Dendritic cell treated with granulocyte-macrophage colony-stimulating factor and Interleukin-4, amounts not matched to agents 40 ng/mL and 50 ng/mL, for 4 days (primary cell): ENCODE results near the gene CD101.

Source experiments
- H3K27ac Mint-ChIP-seq: one replicate; pipeline ENCODE4 v1.8.0; 2022; ENCODE audit warnings: mild to moderate bottlenecking, mixed read lengths
- H3K27me3 Mint-ChIP-seq: one replicate; pipeline ENCODE4 v1.8.0; 2022; ENCODE audit warnings: mild to moderate bottlenecking, mixed read lengths
- H3K36me3 Mint-ChIP-seq: one replicate; pipeline ENCODE4 v1.8.0; 2022; ENCODE audit warnings: low read depth, mixed read lengths
- H3K4me1 Mint-ChIP-seq: one replicate; pipeline ENCODE4 v1.8.0; 2022; ENCODE audit warnings: low read depth, mixed read lengths
- H3K4me3 Mint-ChIP-seq: one replicate; pipeline ENCODE4 v1.8.0; 2022; ENCODE audit warnings: mild to moderate bottlenecking, moderate library complexity, mixed read lengths
- H3K9me3 Mint-ChIP-seq: one replicate; pipeline ENCODE4 v1.8.0; 2022; ENCODE audit warnings: mixed read lengths
- intact Hi-C: fragments of 100-400 bp; cut with micrococcal nuclease; formaldehyde crosslinking; loops from one replicate; pipeline ENCODE4 v1.15.0; 2022

Gene CD101

DNA sequence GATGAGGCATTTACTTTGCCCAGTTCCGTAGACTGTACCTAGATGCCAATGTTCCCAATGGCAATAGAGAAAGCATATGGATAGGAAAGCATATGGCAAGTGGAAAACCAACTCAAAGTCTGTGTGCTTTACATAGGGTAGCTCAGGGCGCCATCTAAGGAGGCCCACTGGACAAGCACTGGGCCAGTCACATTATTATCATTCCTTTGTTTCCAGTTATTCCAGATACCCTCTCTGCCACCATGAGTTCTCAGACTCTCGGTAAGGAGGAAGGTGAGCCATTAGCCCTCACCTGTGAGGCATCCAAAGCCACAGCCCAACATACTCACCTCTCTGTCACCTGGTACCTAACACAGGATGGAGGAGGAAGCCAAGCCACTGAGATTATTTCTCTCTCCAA, 9.8 kb downstream of the CD101 start:
- Mint-ChIP-seq H3K4me3 (no peak overlapping the region), H3K4me1 (peaks cover 24% of the 10 kb centered on the region), H3K27ac (no peak overlapping the region), H3K9me3 (no peaks in the 10 kb centered on the region), H3K27me3 (no peaks in the 10 kb centered on the region), H3K36me3 (no peaks in the 10 kb centered on the region)
- intact Hi-C loops: no loop called here

DNA sequence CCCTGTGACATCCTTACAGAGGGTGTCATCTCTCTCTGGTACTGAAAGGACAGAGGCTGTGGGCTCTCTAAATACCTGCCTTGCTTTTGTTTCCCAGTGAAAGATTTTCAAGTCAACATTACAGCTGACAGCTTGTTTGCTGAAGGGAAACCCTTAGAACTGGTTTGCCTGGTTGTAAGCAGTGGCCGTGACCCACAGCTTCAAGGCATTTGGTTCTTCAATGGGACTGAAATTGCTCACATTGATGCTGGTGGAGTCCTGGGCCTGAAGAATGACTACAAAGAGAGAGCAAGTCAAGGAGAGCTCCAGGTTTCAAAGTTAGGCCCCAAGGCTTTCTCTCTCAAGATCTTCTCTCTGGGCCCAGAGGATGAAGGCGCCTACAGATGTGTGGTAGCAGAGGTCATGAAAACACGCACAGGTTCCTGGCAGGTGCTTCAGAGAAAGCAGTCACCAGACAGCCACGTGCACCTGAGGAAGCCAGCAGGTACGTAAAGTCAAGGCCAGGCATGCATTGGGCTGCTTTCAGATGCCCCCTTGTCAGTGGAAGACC, 11.8 kb downstream of the CD101 start:
- Mint-ChIP-seq H3K27ac (no peak overlapping the region), H3K4me1 (peaks cover 28% of the 10 kb centered on the region), H3K9me3 (no peaks in the 10 kb centered on the region), H3K36me3 (no peaks in the 10 kb centered on the region), H3K4me3 (no peak overlapping the region), H3K27me3 (no peaks in the 10 kb centered on the region)
- intact Hi-C loops: no loop called here

DNA sequence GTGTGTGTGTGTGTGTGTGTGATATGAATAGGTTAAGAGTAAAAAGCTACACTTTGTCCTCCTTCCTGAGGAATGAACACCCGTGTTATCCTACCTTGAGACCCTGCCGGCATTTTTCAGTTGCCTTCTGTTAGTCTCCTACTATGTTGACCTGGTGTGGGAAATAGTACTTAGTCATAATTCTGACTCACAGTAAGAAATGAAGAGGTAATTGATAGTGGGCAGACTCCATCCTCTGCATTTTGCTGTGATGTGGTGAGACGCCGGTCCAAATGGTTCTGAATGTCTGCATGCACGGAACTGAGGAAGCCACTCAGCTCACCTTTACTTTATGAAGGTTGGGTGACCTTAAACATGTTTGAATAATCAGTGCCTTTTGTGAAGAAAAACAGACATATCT, 12.6 kb downstream of the CD101 start:
- Mint-ChIP-seq H3K36me3 (no peaks in the 10 kb centered on the region), H3K27ac (no peak overlapping the region), H3K9me3 (no peaks in the 10 kb centered on the region), H3K4me1 (peaks cover 21% of the 10 kb centered on the region), H3K4me3 (no peak overlapping the region), H3K27me3 (no peaks in the 10 kb centered on the region)
- intact Hi-C loops: no loop called here

- intact Hi-C loops: no loop called here
Observed at GRCh38 chr1:117015724-117016123, 14.2 kb downstream of the CD101 start.

GRCh38 chr1:117017062-117017461, 15.5 kb downstream of the CD101 start:
- intact Hi-C loops: no loop called here
- no peak overlapping the region for H3K27ac Mint-ChIP-seq
- peaks cover 7% of the 10 kb centered on the region for H3K36me3 Mint-ChIP-seq
- no peaks in the 10 kb centered on the region for H3K9me3 Mint-ChIP-seq
- no peaks in the 10 kb centered on the region for H3K27me3 Mint-ChIP-seq
- H3K4me1 Mint-ChIP-seq: peaks cover 18% of the 10 kb centered on the region
- H3K4me3 Mint-ChIP-seq: no peak overlapping the region

More at GRCh38 chr1:117015724-117016123, 14.2 kb downstream of the CD101 start:
- no peak overlapping the region for H3K27ac Mint-ChIP-seq
- H3K9me3 Mint-ChIP-seq: no peaks in the 10 kb centered on the region
- H3K4me3 Mint-ChIP-seq: no peak overlapping the region
- no peaks in the 10 kb centered on the region for H3K27me3 Mint-ChIP-seq
- H3K36me3 Mint-ChIP-seq: peaks cover 7% of the 10 kb centered on the region
- H3K4me1 Mint-ChIP-seq: peaks cover 15% of the 10 kb centered on the region

GRCh38 chr1:117017648-117018047, 16.1 kb downstream of the CD101 start:
- Mint-ChIP-seq H3K27ac (no peak overlapping the region), H3K27me3 (no peaks in the 10 kb centered on the region), H3K4me1 (peaks cover 18% of the 10 kb centered on the region), H3K4me3 (no peak overlapping the region), H3K36me3 (peaks cover 7% of the 10 kb centered on the region), H3K9me3 (no peaks in the 10 kb centered on the region)
- intact Hi-C loops: no loop called here

DNA sequence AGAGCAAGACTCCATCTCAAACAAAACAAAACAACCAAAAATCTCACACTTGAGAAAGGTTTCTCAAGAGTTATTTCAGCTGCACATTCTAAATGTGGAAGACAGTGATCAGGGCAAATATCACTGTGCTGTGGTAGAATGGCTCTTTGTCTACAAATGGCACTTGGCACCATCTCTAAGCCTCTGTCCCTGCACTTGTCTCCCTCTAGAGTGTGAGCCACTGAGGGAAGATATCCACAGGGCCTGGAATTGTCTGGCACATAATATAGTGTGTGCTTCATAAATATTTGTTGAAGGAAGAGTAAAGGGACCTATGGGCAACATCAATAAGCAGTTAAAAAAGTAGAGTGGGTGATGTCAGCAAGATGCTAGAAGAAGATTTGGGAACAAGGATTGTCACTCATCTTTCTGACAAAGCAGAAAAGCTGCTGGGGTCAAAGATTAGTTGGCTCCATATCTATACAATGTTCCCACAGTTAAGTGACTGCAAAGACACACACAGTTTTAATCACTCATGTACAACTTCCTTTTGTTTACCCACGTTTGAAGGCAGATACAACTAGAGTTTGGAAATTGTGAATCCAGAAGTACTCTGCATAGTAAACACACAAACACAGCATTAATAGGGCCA, 19.1 kb downstream of the CD101 start:
- H3K4me3 Mint-ChIP-seq: no peak overlapping the region

GRCh38 chr1:117022114-117022513, 20.6 kb downstream of the CD101 start:
- no peaks in the 10 kb centered on the region for H3K27me3 Mint-ChIP-seq
- no peak overlapping the region for H3K27ac Mint-ChIP-seq
- no peak overlapping the region for H3K4me3 Mint-ChIP-seq
- H3K9me3 Mint-ChIP-seq: no peaks in the 10 kb centered on the region
- peaks cover 7% of the 10 kb centered on the region for H3K36me3 Mint-ChIP-seq
- peaks cover 33% of the 10 kb centered on the region for H3K4me1 Mint-ChIP-seq
- intact Hi-C loops: no loop called here

More for the DNA sequence above, 19.1 kb downstream of the CD101 start:
- Mint-ChIP-seq H3K36me3 (peaks cover 7% of the 10 kb centered on the region), H3K9me3 (no peaks in the 10 kb centered on the region), H3K4me1 (peaks cover 28% of the 10 kb centered on the region), H3K27ac (no peak overlapping the region), H3K27me3 (no peaks in the 10 kb centered on the region)
- intact Hi-C loops: no loop called here

DNA sequence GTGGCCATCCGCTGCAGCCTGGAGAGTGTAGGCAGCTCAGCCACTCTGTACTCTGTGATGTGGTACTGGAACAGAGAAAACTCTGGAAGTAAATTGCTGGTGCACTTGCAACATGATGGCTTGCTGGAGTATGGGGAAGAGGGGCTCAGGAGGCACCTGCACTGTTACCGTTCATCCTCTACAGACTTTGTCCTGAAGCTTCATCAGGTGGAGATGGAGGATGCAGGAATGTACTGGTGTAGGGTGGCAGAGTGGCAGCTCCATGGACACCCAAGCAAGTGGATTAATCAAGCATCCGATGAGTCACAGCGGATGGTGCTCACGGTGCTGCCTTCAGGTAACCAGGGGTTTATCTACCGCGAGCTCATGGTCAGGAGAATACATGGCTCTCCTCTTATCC, 24.0 kb downstream of the CD101 start:
- Mint-ChIP-seq H3K36me3 (peaks cover 6% of the 10 kb centered on the region), H3K27me3 (peaks cover 1% of the 10 kb centered on the region), H3K4me3 (no peak overlapping the region), H3K27ac (no peak overlapping the region), H3K4me1 (peaks cover 19% of the 10 kb centered on the region), H3K9me3 (no peaks in the 10 kb centered on the region)
- intact Hi-C loops: no loop called here

DNA sequence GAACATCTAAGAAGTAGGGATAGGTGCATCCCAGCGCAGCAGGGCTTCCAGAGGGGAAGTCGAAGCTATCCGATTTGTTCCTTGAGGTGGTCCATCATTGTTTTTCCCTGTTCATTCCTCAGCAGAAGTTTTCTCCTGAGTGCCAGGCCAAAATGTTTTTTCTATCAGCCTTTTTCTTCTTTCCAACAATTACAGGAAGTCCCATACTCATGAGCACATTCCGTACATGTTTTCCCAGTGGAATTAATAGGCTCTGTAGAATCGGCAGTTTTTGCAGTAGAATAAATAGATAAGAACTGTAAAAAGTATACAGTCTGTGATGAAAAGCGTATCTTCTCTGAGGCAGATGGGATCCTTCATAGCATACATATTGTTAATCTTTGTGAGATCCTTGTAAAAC, 24.8 kb downstream of the CD101 start:
- Mint-ChIP-seq H3K36me3 (peaks cover 6% of the 10 kb centered on the region), H3K27ac (no peak overlapping the region), H3K4me3 (no peak overlapping the region), H3K9me3 (no peaks in the 10 kb centered on the region), H3K27me3 (peaks cover 1% of the 10 kb centered on the region), H3K4me1 (peaks cover 15% of the 10 kb centered on the region)
- intact Hi-C loops: no loop called here

DNA sequence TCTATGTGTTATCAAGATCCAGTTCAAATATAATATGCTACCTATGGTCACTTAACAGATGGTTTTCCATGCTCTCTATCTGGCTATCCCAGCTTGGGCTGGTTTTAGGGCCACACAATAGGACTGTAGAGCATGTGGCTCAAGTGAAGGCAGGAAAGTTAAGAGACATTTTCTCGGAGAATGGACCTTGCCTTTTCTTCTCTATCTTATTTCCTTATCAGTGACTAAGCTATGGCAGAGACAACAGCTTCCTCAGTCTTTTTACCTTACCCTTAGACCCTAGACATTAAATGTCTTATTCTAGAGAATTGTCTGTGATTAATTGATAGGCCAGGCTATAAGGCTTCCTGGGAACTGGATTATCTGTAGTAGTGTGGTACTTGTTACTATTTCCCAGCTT, 28.1 kb downstream of the CD101 start:
- Mint-ChIP-seq H3K27ac (no peak overlapping the region), H3K4me1 (peaks cover 9% of the 10 kb centered on the region), H3K36me3 (peaks cover 6% of the 10 kb centered on the region), H3K9me3 (no peaks in the 10 kb centered on the region), H3K4me3 (no peak overlapping the region), H3K27me3 (peaks cover 1% of the 10 kb centered on the region)
- intact Hi-C loops: no loop called here

DNA sequence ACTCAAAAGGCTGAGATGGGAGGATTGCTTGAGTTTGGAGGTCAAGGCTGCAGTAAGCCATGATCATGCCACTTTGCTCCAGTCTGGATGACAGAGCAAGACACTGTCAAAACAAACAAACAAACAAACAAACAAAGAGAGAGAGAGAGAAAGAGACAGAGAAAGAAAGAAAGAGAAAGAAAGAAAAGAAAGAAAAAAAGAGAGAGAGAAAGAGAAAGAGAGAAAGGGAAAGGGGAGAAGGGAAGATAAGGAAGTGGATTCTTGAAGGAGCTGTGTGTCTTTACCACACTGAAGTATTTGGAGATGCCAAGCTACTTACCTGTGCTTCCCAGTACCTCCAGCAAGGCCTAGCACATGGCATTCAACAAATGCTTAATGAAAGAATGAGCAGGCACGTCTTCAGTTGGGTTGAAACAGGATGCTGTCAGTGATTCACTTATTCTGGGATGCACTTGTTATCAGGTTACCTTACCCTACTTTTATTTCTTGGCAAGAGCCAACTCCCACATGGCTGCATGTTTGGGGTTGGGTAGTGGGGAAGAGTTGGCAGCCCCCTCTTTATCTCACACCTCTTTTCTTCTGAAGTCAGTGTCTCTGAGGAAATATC, 28.8 kb downstream of the CD101 start:
- H3K36me3 Mint-ChIP-seq: peaks cover 6% of the 10 kb centered on the region

DNA sequence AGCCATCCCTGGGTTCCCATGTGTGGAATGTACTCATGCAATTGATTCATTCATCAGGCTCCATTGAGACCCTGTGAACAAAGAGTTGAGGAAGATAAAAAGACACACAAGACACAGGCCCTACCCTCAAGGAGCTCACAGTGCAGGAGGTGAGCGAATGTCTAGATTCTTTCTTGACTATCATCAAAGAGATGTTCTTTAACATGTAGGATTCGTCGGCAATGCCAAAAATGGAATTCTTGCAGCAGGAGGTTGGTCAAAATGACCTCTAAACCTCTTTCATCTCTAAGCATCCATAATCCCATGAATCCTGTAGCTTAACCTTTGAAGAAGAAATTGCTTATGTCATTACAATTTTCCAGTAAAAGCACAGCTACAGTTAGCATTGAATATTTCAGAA, 30.7 kb downstream of the CD101 start:
- intact Hi-C loops: no loop called here
- no peaks in the 10 kb centered on the region for H3K9me3 Mint-ChIP-seq
- peaks cover 6% of the 10 kb centered on the region for H3K36me3 Mint-ChIP-seq
- H3K27ac Mint-ChIP-seq: no peak overlapping the region
- H3K27me3 Mint-ChIP-seq: peaks cover 1% of the 10 kb centered on the region
- peaks cover 5% of the 10 kb centered on the region for H3K4me1 Mint-ChIP-seq
- no peak overlapping the region for H3K4me3 Mint-ChIP-seq

More for the DNA sequence above, 28.8 kb downstream of the CD101 start:
- H3K4me3 Mint-ChIP-seq: no peak overlapping the region
- no peak overlapping the region for H3K27ac Mint-ChIP-seq
- intact Hi-C loops: no loop called here
- no peaks in the 10 kb centered on the region for H3K9me3 Mint-ChIP-seq
- peaks cover 1% of the 10 kb centered on the region for H3K27me3 Mint-ChIP-seq
- H3K4me1 Mint-ChIP-seq: peaks cover 9% of the 10 kb centered on the region

GRCh38 chr1:117032681-117033539, 31.4 kb downstream of the CD101 start:
- H3K27me3 Mint-ChIP-seq: peaks cover 1% of the 10 kb centered on the region
- H3K27ac Mint-ChIP-seq: no peak overlapping the region
- H3K9me3 Mint-ChIP-seq: no peaks in the 10 kb centered on the region
- no peak overlapping the region for H3K4me3 Mint-ChIP-seq
- intact Hi-C loops: no loop called here
- H3K36me3 Mint-ChIP-seq: peaks cover 6% of the 10 kb centered on the region
- H3K4me1 Mint-ChIP-seq: peaks cover 5% of the 10 kb centered on the region
